Caco-2 (cell line): ENCODE measurements around the gene SLBP. TPM values are rescaled to one million over a fixed set of nuclear protein-coding genes. Genes with fewer than 3 reads are reported as not detected.

Source experiments
- BruUV-seq: library from RNA; stranded (reverse); fragments of 400-500 nt; replicated peaks from 2 replicates; lab custom pipeline; 2021; lab: Mats Ljungman, UMichigan
- CTCF ChIA-PET: fragments of 300-600 bp; sonication (Branson Sonifier 250); formaldehyde crosslinking; loops from one replicate; lab custom pipeline; 2022; ENCODE audit warnings: antibody characterized with exemption; lab: Charles Lee
- POLR2A ChIA-PET: fragments of 300-600 bp; sonication (Branson Sonifier 250); formaldehyde crosslinking; loops from one replicate; lab custom pipeline; 2022; ENCODE audit warnings: antibody characterized with exemption; lab: Charles Lee
- DNase-seq, 2 experiments: peaks; one replicate each; pipeline versions ENCODE4 v3.0.0 to v3.0.0-alpha.2; 2020 to 2022
- H3K27me3 ChIP-seq: replicated peaks from 2 replicates; pipeline ENCODE4 v1.6.0; 2011; ENCODE audit warnings: low read length; ENCODE audit not compliant: control insufficient read depth, insufficient read depth
- H3K36me3 ChIP-seq: 2 replicates; pipeline ENCODE4 v1.5.1; 2011; ENCODE audit warnings: low read length; ENCODE audit not compliant: control insufficient read depth, insufficient read depth
- H3K4me1 ChIP-seq: fragments of 250-450 bp; sonication (Bioruptor Pico); 2 replicates; pipeline ENCODE4 v1.5.1; 2020; ENCODE audit warnings: mild to moderate bottlenecking
- H3K4me3 ChIP-seq: 2 replicates; pipeline ENCODE4 v1.5.1; 2011; ENCODE audit warnings: low read depth, mild to moderate bottlenecking, control low read depth, low read length
- H3K9me3 ChIP-seq: fragments of 250-450 bp; sonication (Bioruptor Pico); 2 replicates; pipeline ENCODE4 v1.5.1; 2020; ENCODE audit warnings: mild to moderate bottlenecking, moderate library complexity
- H3K27ac Mint-ChIP-seq: one replicate; pipeline ENCODE4 v1.8.0; 2022; ENCODE audit warnings: mixed read lengths; ENCODE audit not compliant: unreplicated experiment
- H3K27me3 Mint-ChIP-seq: one replicate; pipeline ENCODE4 v1.8.0; 2022; ENCODE audit warnings: mixed read lengths; ENCODE audit not compliant: insufficient read depth, unreplicated experiment
- H3K36me3 Mint-ChIP-seq: one replicate; pipeline ENCODE4 v1.8.0; 2022; ENCODE audit warnings: mild to moderate bottlenecking, mixed read lengths; ENCODE audit not compliant: insufficient read depth, unreplicated experiment
- H3K4me1 Mint-ChIP-seq: one replicate; pipeline ENCODE4 v1.8.0; 2022; ENCODE audit warnings: low read depth, mixed read lengths; ENCODE audit not compliant: unreplicated experiment
- H3K4me3 Mint-ChIP-seq: one replicate; pipeline ENCODE4 v1.8.0; 2022; ENCODE audit warnings: mild to moderate bottlenecking, moderate library complexity, mixed read lengths; ENCODE audit not compliant: unreplicated experiment
- H3K9me3 Mint-ChIP-seq: one replicate; pipeline ENCODE4 v1.8.0; 2022; ENCODE audit warnings: mixed read lengths; ENCODE audit not compliant: unreplicated experiment
- intact Hi-C: fragments of 100-400 bp; cut with micrococcal nuclease; formaldehyde crosslinking; loops from one replicate; pipeline ENCODE4 v1.10.0; 2022; ENCODE audit not compliant: unreplicated experiment
- total RNA-seq: library from RNA; stranded (reverse); gene quantifications from 2 replicates; pipeline ENCODE4 v1.2.3, GENCODE V29; 2022
- TF ChIP-seq, protein P1 (sequence below), 2 experiments: fragments of 200-600 bp in 1 of 2; IDR thresholded peaks; 1 replicate in 1 of 2; 2 replicates in 1 of 2; pipeline versions ENCODE4 v1.5.1 to v1.8.0; 2011 to 2022; ENCODE audit warnings: antibody characterized with exemption in 1 of 2, control low read depth in 1 of 2, inconsistent platforms in 1 of 2, low read depth in 1 of 2, low read length in 1 of 2, mild to moderate bottlenecking in 1 of 2, moderate library complexity in 1 of 2; ENCODE audit not compliant: insufficient read depth in 1 of 2, severe bottlenecking in 1 of 2, unreplicated experiment in 1 of 2

SLBP gene
- total RNA-seq, 1 experiment from 2014 or later, result 116 TPM

DNA sequence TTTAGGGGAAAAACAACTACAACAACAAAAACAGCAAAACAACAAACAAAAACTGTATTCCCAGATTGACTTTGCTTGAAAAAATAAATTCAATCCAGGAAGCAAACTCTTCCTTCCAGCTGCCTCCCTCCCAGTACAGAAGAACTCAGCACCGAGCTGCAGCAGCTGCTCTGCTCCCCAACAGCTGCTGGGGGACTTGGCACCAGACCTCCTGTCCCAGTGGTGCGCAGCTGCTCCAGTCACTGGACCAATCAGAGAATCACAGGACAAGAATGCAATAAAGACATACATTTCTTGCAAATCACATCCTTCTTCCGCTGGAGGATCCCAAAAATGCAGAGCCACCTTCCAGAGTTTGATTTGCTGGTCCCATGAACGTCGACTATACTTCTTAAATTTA lies 16.2 kb downstream of the SLBP start:
- POLR2A ChIA-PET, result no interaction called here
- H3K27ac Mint-ChIP-seq, result no peak overlapping the region

DNA sequence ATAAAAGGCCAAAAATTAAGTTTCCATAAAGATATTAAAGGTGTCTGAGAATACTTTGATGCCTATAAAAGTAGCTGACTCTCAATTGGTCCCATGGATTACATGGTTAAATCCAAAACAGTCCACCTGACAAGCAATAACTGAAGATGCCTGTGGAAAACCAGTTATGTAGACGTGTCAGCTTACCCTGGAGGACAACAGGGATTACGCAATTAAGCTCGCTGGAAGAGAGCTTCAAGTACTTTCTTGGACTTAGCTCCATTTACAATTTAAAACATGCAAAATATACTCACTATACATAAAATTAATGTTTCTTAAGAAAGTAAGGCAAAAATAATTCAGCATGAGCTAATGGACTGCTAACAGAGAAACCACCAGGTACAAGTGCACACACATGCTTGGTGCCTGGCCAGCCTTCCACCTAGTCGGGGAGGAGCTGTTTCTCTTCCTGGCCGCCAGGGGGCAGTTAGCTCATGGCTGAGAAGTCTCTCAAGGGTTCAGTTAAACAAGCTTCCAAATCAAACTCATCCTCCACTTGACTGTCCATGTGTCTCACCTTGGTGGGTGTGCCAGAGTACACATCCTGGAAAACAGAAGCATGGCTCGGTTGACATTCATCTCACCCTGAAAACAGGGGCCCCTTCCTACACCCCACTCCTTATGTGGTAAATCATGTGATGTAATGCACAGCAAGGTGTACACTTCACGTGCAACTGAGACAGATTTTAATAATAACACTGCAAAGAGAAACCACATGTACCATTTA lies 18.8 kb downstream of the SLBP start:
- TSS peak; percentile 60 for BruUV-seq
- H3K9me3 Mint-ChIP-seq, result no peaks in the 10 kb centered on the region
- TF ChIP-seq, protein P1, sequence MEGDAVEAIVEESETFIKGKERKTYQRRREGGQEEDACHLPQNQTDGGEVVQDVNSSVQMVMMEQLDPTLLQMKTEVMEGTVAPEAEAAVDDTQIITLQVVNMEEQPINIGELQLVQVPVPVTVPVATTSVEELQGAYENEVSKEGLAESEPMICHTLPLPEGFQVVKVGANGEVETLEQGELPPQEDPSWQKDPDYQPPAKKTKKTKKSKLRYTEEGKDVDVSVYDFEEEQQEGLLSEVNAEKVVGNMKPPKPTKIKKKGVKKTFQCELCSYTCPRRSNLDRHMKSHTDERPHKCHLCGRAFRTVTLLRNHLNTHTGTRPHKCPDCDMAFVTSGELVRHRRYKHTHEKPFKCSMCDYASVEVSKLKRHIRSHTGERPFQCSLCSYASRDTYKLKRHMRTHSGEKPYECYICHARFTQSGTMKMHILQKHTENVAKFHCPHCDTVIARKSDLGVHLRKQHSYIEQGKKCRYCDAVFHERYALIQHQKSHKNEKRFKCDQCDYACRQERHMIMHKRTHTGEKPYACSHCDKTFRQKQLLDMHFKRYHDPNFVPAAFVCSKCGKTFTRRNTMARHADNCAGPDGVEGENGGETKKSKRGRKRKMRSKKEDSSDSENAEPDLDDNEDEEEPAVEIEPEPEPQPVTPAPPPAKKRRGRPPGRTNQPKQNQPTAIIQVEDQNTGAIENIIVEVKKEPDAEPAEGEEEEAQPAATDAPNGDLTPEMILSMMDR (IDR thresholded peaks at IDR 0.05; ENCODE audit: insufficient read depth in 1 of 2, low read depth in 1 of 2, low read length in 1 of 2, severe bottlenecking in 1 of 2, unreplicated experiment in 1 of 2), result peak; percentile 82 to 87
- ChIA-PET POLR2A (interaction anchor here (0.6 to 1.5 kb wide), 8 partner anchors 10 to 347 kb away, joined by 3 to 16 read pairs (median 4); partner anchors contain the start of genes SLBP, TACC3 and TMEM129), CTCF (interaction anchor here (0.8 to 1.9 kb wide), 16 partner anchors 9 to 761 kb away, joined by 3 to 27 read pairs (median 6); partner anchors contain the start of genes GAK, SLBP, TACC3 and TMEM129)
- no peaks in the 10 kb centered on the region for H3K9me3 ChIP-seq
- no peak overlapping the region for H3K4me3 Mint-ChIP-seq
- no peaks in the 10 kb centered on the region for H3K27me3 Mint-ChIP-seq
- intact Hi-C loops, result loop anchor here (1.0 kb wide), 2 partner anchors 16 to 33 kb away; no protein-coding TSS in a partner anchor
- no peaks in the 10 kb centered on the region for H3K4me1 Mint-ChIP-seq
- peaks cover 97% of the 10 kb centered on the region for H3K36me3 Mint-ChIP-seq
- no peak overlapping the region for H3K4me3 ChIP-seq
- peak; percentile 79 to 88 for DNase-seq
- no peak overlapping the region for H3K27ac Mint-ChIP-seq
- no peaks in the 10 kb centered on the region for H3K27me3 ChIP-seq
- H3K36me3 ChIP-seq, result peaks cover 6% of the 10 kb centered on the region
- H3K4me1 ChIP-seq, result no peaks in the 10 kb centered on the region

More for the DNA sequence above, 16.2 kb downstream of the SLBP start:
- Mint-ChIP-seq H3K4me1 (no peaks in the 10 kb centered on the region), H3K9me3 (no peaks in the 10 kb centered on the region), H3K4me3 (no peak overlapping the region), H3K27me3 (no peaks in the 10 kb centered on the region), H3K36me3 (peaks cover 100% of the 10 kb centered on the region)
- Histone ChIP-seq H3K36me3 (peaks cover 3% of the 10 kb centered on the region), H3K4me1 (no peaks in the 10 kb centered on the region), H3K9me3 (no peaks in the 10 kb centered on the region), H3K4me3 (no peak overlapping the region), H3K27me3 (no peaks in the 10 kb centered on the region)
- intact Hi-C loops, result no loop called here
- TF ChIP-seq, protein P1 (IDR thresholded peaks at IDR 0.05; ENCODE audit: insufficient read depth in 1 of 2, low read depth in 1 of 2, low read length in 1 of 2, severe bottlenecking in 1 of 2, unreplicated experiment in 1 of 2), result no peak
- no TSS peak for BruUV-seq
- CTCF ChIA-PET, result interaction anchor here (1.1 kb wide), 1 partner anchor 27 kb away, joined by 3 read pairs; no protein-coding TSS in a partner anchor
- no peak for DNase-seq

DNA sequence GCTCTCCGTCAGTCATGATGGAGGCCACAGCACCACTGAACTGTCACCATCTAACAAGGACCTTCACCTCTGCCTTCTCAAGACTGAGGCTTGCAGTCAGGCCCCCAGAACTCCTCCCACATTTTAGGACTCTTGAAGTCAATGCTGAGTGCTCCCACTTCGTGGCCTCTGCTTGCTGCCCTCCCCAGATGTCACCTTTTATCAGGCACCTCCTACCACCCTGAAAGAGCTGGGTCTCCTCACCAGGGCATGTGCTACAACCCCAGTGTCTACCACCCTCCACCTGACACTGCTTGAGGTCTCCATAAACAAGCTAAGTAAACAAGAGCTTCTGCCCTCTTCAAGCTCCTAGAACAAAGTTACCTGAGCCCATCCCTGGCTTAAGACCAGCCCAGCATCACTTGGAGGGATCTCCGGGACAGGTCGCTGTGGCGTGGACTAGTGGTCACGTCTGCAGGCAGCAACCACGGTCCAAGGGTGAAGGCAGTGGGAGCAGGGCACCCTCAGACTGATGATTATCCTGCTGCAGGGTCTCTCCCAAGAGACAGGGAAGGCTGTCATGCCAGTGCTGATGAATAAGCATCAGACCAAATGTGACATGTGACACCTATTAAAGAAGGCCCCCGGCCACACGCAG lies 20.3 kb downstream of the SLBP start:
- no TSS peak for BruUV-seq
- ChIA-PET CTCF (interaction anchor here (1.9 kb wide), 1 partner anchor 20 kb away, joined by 13 read pairs; the partner anchor contains the start of gene SLBP), POLR2A (interaction anchor here (0.9 kb wide), 1 partner anchor 17 kb away, joined by 6 read pairs; no protein-coding TSS in a partner anchor)
- H3K36me3 ChIP-seq, result peaks cover 6% of the 10 kb centered on the region
- DNase-seq, result no peak
- no peaks in the 10 kb centered on the region for H3K27me3 ChIP-seq
- H3K9me3 ChIP-seq, result no peaks in the 10 kb centered on the region
- TF ChIP-seq, protein P1 (IDR thresholded peaks at IDR 0.05; ENCODE audit: insufficient read depth in 1 of 2, low read depth in 1 of 2, low read length in 1 of 2, severe bottlenecking in 1 of 2, unreplicated experiment in 1 of 2), result no peak
- no peaks in the 10 kb centered on the region for H3K4me1 ChIP-seq
- H3K36me3 Mint-ChIP-seq, result peaks cover 88% of the 10 kb centered on the region
- H3K4me1 Mint-ChIP-seq, result no peaks in the 10 kb centered on the region
- intact Hi-C loops, result no loop called here
- H3K27ac Mint-ChIP-seq, result no peak overlapping the region
- H3K4me3 Mint-ChIP-seq, result no peak overlapping the region
- no peak overlapping the region for H3K4me3 ChIP-seq
- H3K27me3 Mint-ChIP-seq, result no peaks in the 10 kb centered on the region
- no peaks in the 10 kb centered on the region for H3K9me3 Mint-ChIP-seq
